Stimulated activated CD8-positive, alpha-beta memory T cell treated with anti-CD3 and anti-CD28 coated beads, Interleukin-4, amount 100 ng/mL, for 24 hours (primary cell): Measurements from ENCODE around the gene PFKFB4.

ENCODE experiments used
- DNase-seq: peaks from one replicate; pipeline ENCODE4 v3.0.0-alpha.2; 2020; ENCODE audit warnings: low read depth

Gene PFKFB4

GRCh38 chr3:48556796-48557626 is at the start of gene PFKFB4:
TSS of gene PFKFB4 (minus strand) at chr3:48556803. CDS start at chr3:48556777, 26 bp downstream.
- DNase-seq: peak; percentile 99

DNA sequence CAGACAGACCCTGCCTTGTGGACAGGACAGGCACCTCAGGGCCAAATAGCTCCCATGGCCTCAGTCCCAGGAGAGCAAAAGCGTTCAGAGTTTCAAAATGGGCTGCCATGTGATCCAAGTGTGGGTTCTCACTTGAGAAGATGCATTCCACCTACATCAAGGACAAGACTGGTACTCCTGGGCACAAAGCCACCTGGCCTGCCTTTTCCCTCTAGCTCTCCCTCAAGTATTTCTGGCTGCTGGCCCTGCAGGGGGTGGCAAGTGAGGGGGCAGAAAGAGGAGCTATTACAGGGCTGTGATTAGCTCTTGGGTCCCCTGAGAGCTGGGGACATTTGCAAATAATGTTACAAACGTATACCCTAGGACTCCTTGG is 45.0 kb upstream of the PFKFB4 start:
- no peak for DNase-seq

GRCh38 chr3:48600711-48601621 is 44.4 kb upstream of the PFKFB4 start:
- no peak for DNase-seq

DNA sequence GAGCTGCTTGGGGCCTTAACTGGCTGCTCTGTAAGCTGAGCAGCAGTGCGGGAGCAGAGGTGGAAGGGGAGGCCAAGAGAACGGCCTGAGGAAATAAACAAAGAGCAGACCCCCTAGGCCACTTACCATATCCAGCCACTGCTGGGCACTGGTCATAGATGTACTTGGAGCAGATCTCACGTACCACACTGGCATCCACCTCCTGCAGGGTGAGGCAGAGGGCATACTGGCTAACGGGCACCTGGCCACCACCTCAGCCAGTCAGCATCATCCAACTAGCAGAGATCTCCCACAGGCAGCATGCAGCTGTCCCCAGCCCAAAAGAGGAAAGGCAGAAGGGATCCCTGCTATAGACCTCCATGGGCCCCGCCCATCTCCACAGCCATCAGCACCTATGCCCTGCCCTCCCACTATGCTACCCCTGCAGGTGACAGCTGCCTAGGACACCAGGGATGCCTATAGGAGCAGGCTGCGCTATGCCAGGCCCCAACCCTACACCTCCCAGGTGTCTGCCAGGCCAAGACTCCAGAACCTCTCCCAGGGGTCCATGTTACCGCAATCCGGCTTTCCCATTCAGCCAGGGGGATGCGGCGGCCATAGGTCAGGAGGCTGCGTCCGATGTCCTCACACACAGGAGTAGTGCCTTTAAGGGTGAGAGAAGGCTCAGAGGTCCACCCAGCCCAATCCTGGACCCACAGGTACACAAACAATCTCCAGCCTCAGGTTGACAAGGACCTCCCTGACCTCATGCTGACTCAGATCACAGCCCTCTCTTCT is 43.1 kb upstream of the PFKFB4 start:
- no peak for DNase-seq

DNA sequence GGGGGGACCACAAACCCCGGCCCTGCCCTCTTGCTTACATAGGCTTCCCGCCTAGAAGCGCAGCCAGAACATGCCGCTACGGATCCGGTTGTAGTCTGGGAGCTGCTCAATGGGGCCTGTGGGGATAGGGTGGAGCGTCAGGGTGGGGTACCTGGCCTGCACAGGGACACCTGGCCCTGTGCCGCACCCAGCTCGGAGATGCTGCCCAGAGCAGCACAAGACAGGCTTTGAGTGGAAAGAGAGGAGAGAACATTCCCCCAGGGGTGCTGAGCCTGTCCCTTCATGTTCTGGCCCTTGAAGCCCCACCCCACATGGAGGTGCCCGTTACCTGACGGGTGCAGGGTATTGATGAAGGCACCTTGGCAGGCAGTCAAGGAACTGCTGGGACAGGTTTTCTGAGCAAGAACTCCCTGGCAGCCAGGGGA is 42.5 kb upstream of the PFKFB4 start:
- DNase-seq: no peak

DNA sequence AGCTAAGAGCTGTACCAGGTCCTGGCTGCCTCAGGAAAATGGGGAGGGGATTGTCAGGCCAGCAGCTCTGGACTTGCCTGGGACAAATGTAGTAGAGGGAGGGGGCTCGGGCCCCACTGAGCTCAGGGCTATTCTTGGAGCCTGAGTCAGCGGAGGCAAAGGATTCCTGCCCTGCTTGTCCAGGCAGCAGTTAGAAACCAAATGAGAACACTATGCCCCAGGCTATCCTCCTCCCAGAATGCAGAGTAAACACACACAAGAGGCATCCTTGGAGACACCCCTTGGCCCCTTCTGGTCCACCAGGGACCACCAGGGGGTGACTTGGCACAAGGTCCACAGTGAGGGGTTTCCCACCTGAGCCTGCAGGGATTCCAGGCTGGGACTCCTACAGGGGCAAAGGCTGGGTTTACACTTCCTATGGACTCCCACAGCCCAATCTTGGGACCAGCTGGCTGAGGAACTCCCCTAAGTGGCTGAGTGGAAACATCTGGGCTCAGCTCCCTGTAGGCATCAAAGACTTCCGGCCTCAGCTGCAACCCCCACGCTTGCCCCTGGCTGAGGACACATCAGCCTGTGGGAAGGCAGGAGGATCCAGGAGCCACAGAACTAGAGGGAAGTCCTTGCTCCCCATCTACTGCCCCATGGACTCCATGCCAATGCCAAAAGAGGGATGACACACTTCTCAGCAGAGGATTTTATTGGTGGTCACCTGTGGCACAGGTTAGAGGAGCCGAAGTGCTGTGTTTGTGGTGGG is 41.9 kb upstream of the PFKFB4 start:
- DNase-seq: no peak

GRCh38 chr3:48597408-48597800 is 40.8 kb upstream of the PFKFB4 start:
- DNase-seq: no peak

GRCh38 chr3:48596676-48597407 is 40.2 kb upstream of the PFKFB4 start:
- no peak for DNase-seq

GRCh38 chr3:48596157-48596556 is 39.6 kb upstream of the PFKFB4 start:
- DNase-seq: no peak

GRCh38 chr3:48595526-48596121 is 39.0 kb upstream of the PFKFB4 start:
- DNase-seq: no peak

DNA sequence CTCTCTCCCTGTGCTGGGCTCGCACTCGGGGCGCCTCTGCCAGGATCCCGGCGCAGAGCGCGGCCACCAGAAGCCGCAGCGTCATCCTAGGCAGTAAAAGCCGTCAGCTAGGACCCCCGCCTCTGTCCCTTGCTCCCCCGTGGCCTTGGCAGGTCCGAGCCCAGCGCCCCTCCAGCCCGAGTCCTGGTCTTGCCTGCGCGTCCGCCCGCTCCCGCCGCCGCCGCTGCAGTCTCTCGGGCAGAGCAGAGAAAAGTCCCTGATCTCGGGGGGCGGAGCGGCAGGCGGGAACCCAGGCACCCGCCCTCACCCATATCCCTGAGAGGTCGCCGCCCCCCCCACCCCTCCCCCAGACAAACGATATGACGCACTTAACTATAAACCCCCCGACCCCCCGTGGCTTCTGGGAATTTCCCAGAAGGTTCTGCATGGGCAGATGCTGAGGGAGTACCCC is 38.5 kb upstream of the PFKFB4 start, which contains the start of gene COL7A1:
TSS of gene COL7A1 (minus strand) at position 255 of the 451 bp plus-strand sequence. CDS start at position 85, 170 bp downstream.
- no peak for DNase-seq

DNA sequence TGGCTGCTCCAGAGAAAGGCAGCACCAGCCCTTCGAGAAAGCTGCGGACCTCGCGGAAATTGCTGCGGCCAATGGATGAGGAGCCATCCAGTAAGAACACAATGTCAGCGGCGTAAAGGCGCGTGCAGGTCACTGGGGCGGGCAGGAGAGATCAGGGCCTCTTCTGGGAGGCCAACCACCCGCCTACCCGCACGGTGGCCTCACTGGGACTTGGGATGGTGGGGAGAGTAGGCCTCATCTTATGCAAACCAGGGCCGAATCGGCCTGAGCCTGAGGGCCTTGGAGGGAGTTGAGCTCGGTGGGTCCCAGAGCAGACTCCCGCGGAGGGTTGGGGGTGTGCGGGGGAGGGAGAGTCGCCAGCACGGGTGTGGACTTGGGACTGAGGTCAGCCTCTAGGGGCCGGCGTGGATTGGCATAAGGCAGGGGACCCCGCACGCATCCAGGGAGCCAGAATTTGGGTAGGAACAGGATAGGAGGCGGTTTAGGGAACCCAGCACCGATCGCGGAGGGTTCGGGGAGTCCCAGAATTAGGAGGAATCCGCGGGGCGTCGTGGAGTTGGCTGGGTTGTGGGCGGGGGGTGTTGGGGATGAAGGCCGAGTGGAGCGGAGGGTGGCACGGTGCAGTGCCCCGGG is 37.9 kb upstream of the PFKFB4 start:
- DNase-seq: no peak

DNA sequence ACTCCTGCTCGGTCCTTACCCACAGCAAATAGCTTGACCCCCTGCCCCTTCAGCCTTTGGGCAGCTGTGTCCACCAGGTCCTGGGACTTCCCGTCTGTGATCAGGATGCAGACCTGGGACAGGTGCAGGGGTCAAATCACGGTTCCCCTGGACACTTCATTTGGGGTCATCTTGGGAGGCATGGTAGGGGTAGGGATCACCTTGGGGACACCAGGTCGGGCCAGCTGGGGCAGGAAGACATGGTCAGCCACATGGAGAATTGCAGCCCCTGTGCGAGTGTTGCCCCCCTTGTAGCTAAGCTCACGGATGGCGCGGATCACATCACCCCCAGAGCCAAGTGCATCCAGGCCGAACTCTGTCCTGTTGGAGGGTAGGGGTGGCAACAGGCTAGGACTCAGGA is 36.7 kb upstream of the PFKFB4 start:
- no peak for DNase-seq

- DNase-seq: no peak
Observed at GRCh38 chr3:48592519-48593087, 36.0 kb upstream of the PFKFB4 start.

GRCh38 chr3:48591886-48592518 is 35.4 kb upstream of the PFKFB4 start:
- DNase-seq: no peak

DNA sequence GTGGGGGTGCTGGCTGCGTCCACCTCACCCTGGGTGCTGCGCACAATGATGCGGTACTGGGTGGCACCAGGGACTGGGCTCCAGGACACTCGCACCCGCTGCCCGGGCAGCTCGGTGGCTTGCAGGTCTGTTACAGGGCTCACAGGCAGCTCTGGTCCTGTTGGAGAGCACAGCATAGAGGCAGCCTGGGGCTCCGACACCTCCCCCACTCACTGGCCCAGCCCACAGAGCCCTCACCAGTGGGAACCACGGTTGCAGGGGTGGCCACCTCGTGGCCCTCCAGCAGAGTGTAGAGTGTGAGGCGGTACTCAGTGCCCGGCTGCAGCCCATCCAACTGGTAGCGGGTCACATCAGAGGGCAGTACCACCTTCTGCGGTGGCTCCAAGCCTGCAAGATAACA is 34.8 kb upstream of the PFKFB4 start:
- DNase-seq: no peak

DNA sequence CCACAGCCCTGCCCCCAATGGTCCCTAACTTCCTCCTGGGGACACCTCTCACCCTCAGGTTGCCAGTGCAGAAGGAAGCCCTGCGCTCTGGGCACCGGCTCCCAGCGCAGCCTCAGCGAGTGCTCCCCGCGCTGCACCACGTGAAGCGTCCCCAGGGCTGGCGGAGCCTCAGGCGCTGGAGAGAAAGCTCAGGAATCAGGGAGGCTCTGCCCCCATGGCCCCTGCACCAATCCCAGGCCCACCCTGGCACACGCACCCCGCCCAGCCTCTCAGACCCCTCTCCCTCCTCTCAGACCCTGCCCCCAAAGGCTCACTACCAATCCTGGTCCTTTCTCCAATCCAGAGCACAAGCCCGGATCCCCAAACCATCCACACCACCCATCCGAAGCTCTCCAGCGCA is 31.6 kb upstream of the PFKFB4 start:
- DNase-seq: no peak

GRCh38 chr3:48587686-48588085 is 31.1 kb upstream of the PFKFB4 start:
- no peak for DNase-seq

DNA sequence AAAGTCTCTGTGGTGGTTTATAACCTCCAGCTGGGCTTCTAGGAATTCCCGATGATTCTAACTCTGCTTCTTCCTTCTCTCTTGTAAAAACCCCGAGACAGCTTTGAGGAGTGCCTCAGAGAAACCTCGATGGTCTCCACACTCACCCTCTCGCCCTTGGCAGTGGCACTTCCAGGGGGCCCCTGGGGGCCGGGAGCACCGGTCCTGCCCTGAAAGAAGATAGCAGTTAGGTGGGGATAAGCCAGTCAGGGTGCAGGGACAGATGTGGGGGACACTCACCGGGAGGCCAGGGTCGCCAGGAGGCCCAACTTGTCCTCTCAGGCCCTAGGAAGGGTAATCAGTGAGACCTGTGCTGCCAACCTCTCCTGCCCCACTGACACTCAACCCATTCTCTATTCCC is 28.8 kb upstream of the PFKFB4 start:
- DNase-seq: no peak
